HK-2 (cell line): ENCODE measurements around the gene CDC42.

Experiments used
- DNase-seq: peaks from one replicate; pipeline ENCODE4 v3.0.0-alpha.2; 2018; ENCODE audit not compliant: unreplicated experiment

The CDC42 gene

DNA sequence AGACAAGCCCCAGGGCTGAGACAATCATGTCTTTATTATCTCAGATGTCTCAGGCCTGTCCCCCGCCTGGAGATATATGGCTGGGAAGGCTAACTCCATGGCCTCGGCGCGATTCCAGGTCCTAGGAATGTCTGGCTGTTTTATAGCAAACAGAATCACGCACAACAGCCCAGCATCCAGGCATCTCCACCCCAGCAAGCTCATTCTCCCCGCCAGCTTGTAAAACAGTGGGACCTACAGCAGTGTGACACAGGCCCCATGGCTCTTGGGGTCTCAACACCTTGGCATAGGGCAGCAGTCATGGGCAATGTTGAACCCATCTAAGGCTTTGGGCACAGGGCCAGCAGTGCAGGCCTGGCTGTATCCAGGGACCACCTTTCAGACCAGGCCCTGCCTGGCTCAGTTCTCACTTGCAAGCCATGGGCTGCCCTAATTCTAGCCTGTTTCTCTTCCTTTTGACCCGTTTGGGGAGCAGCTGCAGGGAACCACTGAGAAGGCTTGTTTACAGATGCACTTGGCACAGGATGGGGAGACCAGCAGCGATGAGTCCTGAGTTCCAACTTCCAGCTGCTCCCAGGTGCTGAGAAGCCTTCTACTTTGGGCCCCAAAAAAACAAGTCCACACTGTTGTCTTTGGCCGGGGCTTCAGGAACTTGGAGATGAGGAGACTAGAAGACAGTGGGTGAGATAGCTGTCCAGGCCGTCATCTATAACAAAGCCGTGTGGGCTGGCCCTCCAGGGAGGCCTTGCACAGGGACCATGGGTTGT lies 56.0 kb downstream of the CDC42 start:
- DNase-seq, result no peak

DNA sequence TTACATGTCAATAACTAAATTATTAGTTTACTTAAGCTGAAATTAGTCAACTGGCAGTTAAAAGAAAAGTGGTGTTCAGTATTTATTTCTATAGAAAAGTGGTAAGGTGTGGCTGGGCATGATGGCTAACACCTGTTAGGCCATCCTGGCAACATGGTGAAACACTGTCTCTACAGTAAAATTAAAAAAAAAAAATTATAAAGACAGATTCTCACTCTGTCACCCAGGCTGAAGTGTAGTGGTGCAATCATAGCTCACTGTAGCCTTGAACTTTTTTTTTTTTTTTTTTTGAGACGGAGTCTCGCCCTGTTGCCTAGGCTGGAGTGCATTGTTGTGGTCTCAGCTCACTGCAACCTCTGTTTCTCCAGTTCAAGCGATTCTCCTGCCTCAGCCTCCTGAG lies 57.5 kb downstream of the CDC42 start:
- no peak for DNase-seq

GRCh38 chr1:22111115-22111514 lies 58.6 kb downstream of the CDC42 start:
- no peak for DNase-seq

- no peak for DNase-seq
These were observed 59.1 kb downstream of the CDC42 start for GRCh38 chr1:22111620-22112019.

DNA sequence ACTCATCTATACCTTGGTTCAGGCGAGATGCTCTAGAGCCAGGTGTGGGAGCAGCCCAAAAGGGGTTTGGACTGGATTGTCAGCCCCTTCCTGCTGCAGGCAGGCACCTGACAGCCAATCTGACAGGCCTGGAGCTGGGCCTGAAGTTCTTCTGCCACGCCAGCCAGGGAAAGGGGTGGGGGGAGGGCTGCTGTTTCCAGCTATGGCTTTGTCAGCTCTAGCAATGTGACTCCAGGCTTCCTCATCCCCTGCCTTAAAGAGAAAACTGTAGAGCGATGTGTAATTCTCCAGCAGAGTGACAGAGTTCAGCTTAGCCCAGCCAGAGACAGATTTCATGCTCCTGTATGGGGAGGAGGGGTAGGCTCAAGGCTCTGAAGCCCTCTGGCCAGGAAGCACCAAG lies 60.0 kb downstream of the CDC42 start:
- no peak for DNase-seq

DNA sequence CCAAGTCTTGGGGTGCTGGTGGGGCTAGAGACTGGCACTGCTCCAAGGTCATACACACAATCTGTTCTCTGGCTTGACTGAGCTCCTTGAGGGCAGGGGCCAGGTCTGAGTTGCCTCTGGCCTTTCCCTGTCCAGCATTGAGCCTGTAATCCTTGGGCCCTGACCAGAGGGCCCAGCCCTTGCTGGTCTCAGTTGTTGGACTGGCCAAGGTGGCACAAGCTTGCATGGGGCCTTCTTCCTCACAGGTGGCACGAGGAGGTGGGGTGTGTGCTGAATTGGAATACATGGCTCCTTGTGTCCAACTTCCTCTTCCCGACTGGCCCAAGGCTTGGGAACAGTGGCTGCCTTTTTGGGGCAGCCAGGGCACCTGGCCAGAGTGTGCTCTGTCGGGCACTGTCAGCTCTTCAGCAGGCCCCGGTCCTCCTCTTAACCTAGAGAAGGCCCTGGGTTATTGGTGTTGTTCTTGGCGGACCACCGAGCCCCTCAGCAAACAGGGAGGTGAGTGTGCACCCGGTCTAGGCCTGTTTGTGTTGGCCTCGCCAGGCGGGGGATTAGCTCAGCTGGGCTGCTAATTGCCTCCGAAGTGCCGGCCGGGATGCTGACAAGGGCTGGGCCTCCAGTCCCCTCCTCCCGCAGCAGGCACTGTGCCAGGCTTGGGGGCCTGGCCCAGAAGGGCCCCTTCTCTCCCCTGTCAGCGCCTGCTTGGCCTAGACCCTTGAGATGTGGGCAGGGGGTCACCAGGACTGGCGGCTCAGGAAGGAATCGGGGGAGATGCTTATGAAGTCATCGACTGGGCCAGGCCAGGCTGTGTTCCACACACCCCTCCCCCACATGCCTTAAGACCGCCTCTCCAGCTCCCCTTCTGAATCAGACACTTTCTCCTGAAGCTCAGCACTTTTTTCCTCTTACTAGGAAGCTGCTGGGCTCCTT lies 61.8 kb downstream of the CDC42 start:
- DNase-seq, result no peak

- no peak for DNase-seq
These were observed 62.8 kb downstream of the CDC42 start for GRCh38 chr1:22115286-22115685.

DNA sequence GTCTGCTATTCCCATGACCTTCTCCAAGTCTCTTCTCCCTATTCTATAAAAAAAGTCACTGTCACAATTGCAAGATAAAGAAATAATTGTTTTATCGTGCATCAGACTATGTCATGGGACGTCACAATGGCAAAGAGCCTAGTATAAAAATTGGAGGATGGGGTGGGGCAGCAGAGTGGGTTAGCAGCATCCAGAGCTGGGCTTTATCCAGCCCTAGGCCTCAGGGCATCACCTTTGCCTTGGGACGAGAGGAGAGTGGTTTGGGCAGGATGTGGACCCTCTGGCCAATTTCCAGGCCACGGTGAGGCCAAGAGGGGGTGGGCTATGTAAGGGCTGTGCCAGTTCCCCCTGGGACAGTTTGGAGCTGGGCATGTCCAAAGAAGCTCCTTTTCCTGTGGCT lies 64.7 kb downstream of the CDC42 start:
- DNase-seq, result no peak

DNA sequence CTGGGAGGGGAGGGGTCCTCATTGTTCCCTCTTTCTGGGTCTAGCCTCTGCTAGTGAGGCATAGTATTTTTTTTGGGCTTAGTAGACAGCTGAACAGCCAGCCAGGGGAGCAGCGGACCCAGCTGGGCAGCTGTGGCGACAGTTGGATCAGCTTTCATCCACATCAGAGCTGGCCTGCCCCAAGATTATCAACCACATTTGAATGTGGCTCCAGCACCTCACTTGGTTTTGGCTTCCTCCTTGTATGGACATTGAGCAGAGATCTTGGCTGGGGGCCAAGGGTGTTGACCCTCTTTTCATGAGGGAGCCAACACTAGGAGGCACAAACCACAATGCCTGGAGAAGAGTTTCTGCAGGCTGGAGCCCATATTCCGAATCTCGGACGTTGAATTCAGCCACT lies 65.3 kb downstream of the CDC42 start:
- DNase-seq, result no peak

- DNase-seq, result no peak
These were observed 65.9 kb downstream of the CDC42 start for GRCh38 chr1:22118291-22118992.

DNA sequence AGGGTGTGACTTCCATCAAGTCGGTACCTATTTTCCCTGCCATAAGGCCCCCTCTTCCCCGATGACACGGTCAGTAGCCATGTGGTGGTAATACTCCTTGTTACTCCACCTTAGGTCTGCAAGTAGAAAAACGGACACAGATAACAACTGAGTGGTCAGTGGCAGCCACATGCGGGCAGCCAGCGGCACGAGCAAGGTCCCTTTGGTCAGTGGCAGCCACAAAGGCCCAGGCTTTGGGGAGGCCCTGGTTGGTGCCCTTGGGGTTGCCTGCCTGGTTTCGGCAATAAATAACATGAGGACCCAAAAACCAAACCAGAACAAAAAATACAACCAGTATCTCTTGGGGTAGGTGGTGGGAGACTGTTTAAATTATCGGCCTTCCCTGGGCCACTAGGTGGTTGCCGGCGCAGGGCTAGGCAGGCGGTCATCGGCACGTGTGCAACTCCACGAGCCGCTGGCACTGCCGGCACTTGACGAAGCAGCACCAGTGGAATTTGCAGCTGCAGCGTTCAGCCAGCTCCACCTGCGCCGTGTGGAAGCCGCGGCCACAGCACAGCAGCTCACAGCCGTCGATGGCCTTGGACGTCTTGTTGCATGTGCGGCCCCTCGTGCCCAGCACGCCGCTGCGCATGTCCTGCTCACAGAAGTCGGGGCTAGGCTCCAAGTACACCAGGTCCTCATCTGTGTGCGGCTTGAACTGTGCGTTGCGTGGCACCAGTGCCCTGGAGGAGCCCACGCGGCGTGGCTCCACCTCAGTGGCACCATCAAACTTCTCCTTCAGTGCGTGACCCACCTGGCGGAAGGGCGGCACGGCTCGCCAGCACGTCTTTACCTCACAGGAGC lies 67.3 kb downstream of the CDC42 start:
- DNase-seq, result no peak

DNA sequence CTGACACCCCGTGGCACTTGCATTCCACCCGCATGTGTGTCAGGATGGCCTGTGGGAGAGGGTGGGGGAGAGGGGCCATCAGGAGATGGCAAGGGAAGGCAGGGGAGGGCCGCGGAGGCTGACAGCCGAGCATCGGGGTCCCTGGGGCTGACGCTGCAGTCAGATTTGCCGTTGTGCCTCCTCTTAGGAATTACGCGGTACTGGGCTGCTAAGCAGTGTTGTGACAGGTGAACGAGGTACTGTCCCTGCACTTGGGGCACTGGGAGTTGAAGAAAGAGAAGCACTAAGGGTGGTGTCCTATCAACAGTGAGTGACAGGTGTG lies 67.9 kb downstream of the CDC42 start:
- DNase-seq, result no peak

GRCh38 chr1:22121421-22121911 lies 69.0 kb downstream of the CDC42 start:
- DNase-seq, result no peak

DNA sequence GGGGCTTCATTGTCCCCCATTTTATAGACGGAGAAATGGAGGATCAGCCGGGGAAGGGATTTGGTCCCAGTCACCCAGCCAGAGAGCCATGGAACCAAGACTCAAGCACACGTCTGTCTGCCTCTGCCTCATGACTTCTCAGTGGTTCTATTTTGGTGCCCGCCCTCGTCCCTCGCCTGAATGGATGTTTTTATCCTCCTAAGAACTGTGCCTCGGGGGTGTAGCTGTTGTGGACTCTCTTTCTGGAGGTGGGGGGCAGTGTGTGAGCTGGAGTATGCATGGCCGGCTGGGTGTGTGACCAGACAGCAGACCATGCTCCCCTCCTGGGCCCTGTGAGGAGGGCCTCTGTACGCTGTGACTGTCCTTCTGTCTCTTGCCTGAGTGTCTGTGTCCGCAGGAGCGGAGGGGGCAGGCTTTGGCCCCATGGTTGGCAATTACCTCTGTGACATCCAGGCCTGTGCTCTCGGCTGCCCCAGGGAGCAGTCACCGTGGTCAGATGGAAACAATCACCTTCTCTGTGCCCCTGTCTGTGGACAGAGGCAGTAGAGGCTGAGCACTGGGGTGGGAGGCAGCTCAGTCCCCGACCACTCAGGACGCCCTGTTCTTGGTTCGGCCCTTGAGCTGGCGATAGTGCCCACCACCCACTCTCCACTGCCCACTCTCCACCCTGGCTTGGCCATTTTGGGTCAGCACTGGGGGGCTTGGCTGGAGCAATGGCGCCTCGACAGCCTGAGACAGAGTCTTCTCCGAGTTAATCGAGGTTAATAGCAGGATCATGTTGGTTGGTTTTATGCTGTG lies 70.0 kb downstream of the CDC42 start:
- no peak for DNase-seq

DNA sequence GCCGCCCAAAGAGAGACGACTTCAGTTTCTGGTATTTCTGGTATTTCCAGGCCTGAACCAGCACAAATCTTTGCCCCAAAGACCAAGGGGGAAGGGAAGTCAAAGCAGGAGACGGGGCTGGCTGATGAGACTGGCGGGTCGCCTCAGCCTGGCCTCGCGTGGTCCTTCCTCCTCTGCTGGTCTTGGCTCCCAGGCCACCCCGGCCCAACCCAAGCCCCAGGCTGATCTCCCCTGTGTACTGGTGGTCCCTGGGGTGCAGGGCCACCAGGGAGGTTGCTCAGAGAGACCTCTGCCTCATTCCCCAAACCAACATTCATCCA lies 70.5 kb downstream of the CDC42 start:
- DNase-seq, result no peak

GRCh38 chr1:22123901-22124404 lies 71.4 kb downstream of the CDC42 start:
- no peak for DNase-seq

- DNase-seq, result no peak
These were observed 72.2 kb downstream of the CDC42 start for GRCh38 chr1:22124592-22125229.

- DNase-seq, result no peak
These were observed 74.0 kb downstream of the CDC42 start for GRCh38 chr1:22126531-22126930.

GRCh38 chr1:22127248-22127647 lies 74.7 kb downstream of the CDC42 start:
- DNase-seq, result no peak

- no peak for DNase-seq
These were observed 75.2 kb downstream of the CDC42 start for GRCh38 chr1:22127731-22128130.
